ENCODE data around the gene OSBPL7.

OSBPL7 gene

GRCh38 chr17:47763913-47764582 lies 57.5 kb downstream of the OSBPL7 start:
- DNase-seq (ENCODE audit: low spot score): peak; percentile 55

GRCh38 chr17:47762728-47763127 lies 58.9 kb downstream of the OSBPL7 start:
- DNase-seq (ENCODE audit: low spot score): no peak

- DNase-seq (ENCODE audit: low spot score): no peak
Observed at GRCh38 chr17:47760409-47761140, 61.0 kb downstream of the OSBPL7 start.

GRCh38 chr17:47757386-47757785 lies 64.2 kb downstream of the OSBPL7 start:
- DNase-seq (ENCODE audit: low spot score): peak; percentile 21

Data from RKO (cell line).